NB4 (cell line): ENCODE data around the gene HOXA13.

Experiments used
- DNase-seq: peaks from one replicate; pipeline ENCODE4 v3.0.0; 2010; ENCODE audit warnings: low read depth
- H3K4me3 ChIP-seq: one replicate; pipeline ENCODE4 v1.5.1; 2011; ENCODE audit warnings: mild to moderate bottlenecking, low read depth, low read length, moderate library complexity
- MYC ChIP-seq: IDR thresholded peaks from 2 replicates; pipeline ENCODE4 v1.6.1; 2011; ENCODE audit warnings: low read depth, low read length
- POLR2A ChIP-seq: IDR thresholded peaks from 2 replicates; pipeline ENCODE4 v1.6.1; 2011; ENCODE audit warnings: mild to moderate bottlenecking; ENCODE audit not compliant: insufficient read length; ENCODE audit errors: extremely low read depth
- TF ChIP-seq, protein P1 (sequence below): IDR thresholded peaks from 2 replicates; pipeline ENCODE4 v1.6.1; 2011; ENCODE audit warnings: low read depth, low read length
- TF ChIP-seq, protein P2 (sequence below): IDR thresholded peaks from one replicate; pipeline ENCODE4 v1.5.1; 2012; ENCODE audit warnings: low read depth, low read length

HOXA13 gene

DNA sequence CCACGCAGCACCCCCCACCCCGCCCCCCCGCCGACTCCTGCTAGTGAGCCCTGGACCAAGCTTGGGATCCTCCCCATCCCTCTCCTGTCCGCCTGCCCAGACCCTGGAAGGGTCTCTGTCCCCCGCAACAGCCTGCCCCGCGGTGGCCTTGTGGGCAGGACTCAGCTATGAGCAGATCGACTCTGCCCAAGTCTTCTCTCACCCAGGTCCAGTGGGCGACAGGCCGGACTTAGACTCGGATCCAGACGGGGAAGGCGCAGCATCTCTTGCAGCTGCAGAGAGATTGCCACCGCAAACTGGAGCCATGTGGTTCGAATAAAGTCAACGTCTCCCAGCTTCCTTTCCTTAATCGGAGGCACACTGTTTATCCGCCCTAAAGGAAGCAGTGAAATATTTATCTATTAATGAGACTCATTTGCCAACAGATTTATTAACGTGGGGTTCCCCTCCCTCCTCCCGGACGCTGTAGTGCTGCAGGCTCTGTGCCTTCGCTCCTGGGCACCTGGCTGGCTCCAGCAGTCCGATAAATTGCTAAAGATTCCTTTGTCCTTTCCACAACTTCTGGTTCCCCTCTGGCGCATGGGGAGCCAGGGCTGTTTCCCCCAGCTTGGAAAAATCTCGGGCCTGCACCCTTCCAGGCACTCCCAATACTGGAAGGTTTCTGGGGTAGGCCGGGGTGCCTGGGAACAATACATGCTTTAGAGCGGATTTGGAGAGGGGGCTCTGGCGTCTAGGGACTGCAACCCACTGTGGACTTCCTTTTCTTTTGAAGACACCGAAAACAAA lies 42.8 kb downstream of the HOXA13 start:
- DNase-seq: no peak

DNA sequence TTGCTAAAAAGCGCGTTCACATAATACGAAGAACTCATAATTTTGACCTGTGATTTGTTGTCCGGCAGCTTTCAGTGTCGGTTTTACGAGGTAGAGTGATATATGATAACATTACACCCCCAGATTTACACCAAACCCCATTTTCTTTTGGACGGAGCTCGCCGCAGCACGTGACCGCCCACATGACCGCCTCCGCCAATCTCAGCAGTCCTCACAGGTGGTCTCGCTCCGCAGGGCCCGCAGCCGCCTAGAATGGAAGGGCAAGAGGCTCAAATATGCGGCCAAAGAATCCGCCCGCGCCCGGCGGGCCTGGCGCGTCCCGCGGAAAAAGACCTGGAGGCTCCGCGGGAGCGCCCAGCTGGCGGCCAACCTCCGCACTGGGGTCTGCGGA lies 43.4 kb downstream of the HOXA13 start, which contains the start of gene HOXA7:
HOXA7 (minus strand) TSS at position 168 of the 391 bp plus-strand sequence; CDS start at position 38, 130 bp downstream.
- peak; percentile 37 for DNase-seq
- H3K4me3 ChIP-seq: peak within 1 kb of the TSS; percentile 45

More for the DNA sequence above, 42.8 kb downstream of the HOXA13 start:
- no peak overlapping the region for H3K4me3 ChIP-seq
- TF ChIP-seq, protein P1, sequence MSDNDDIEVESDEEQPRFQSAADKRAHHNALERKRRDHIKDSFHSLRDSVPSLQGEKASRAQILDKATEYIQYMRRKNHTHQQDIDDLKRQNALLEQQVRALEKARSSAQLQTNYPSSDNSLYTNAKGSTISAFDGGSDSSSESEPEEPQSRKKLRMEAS: no peak
- TF ChIP-seq POLR2A: no peak
- TF ChIP-seq, protein P2, sequence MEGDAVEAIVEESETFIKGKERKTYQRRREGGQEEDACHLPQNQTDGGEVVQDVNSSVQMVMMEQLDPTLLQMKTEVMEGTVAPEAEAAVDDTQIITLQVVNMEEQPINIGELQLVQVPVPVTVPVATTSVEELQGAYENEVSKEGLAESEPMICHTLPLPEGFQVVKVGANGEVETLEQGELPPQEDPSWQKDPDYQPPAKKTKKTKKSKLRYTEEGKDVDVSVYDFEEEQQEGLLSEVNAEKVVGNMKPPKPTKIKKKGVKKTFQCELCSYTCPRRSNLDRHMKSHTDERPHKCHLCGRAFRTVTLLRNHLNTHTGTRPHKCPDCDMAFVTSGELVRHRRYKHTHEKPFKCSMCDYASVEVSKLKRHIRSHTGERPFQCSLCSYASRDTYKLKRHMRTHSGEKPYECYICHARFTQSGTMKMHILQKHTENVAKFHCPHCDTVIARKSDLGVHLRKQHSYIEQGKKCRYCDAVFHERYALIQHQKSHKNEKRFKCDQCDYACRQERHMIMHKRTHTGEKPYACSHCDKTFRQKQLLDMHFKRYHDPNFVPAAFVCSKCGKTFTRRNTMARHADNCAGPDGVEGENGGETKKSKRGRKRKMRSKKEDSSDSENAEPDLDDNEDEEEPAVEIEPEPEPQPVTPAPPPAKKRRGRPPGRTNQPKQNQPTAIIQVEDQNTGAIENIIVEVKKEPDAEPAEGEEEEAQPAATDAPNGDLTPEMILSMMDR: no peak
- no peak for TF ChIP-seq MYC

DNA sequence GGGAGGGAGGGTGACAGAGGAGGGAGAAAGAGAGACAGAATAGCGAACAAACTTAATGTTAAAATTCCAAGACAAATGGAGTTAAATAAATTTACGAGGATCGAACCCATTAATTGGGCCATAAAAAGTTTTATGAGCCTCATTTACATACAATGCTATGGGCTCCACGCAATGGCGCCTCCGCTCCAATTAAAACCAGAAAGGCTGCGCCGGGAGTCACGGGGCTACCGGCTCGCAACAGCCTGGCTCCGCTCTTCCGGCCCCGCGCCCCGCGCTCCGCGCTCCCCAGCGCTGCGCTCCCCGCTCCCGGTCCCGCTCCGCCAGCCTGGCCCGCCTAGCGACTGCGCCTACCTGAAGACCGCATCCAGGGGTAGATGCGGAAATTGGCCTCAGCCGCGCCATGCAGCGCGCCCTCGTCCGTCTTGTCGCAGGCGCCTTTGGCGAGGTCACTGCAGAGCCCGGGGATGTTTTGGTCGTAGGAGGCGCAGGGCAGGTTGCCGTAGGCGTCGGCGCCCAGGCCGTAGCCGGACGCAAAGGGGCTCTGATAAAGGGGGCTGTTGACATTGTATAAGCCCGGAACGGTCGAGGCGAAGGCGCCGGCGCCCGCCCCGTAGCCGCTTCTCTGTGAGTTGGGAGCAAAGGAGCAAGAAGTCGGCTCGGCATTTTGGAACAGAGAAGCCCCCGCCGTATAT lies 43.9 kb downstream of the HOXA13 start:
- H3K4me3 ChIP-seq: peak overlapping the region; percentile 45
- DNase-seq: peak; percentile 56
- TF ChIP-seq POLR2A (no peak), MYC (no peak)
- TF ChIP-seq, protein P2: no peak

More for the DNA sequence above, 43.4 kb downstream of the HOXA13 start, which contains the start of gene HOXA7:
- TF ChIP-seq POLR2A (no peak), MYC (no peak)
- TF ChIP-seq, protein P1: no peak
- TF ChIP-seq, protein P2: no peak

DNA sequence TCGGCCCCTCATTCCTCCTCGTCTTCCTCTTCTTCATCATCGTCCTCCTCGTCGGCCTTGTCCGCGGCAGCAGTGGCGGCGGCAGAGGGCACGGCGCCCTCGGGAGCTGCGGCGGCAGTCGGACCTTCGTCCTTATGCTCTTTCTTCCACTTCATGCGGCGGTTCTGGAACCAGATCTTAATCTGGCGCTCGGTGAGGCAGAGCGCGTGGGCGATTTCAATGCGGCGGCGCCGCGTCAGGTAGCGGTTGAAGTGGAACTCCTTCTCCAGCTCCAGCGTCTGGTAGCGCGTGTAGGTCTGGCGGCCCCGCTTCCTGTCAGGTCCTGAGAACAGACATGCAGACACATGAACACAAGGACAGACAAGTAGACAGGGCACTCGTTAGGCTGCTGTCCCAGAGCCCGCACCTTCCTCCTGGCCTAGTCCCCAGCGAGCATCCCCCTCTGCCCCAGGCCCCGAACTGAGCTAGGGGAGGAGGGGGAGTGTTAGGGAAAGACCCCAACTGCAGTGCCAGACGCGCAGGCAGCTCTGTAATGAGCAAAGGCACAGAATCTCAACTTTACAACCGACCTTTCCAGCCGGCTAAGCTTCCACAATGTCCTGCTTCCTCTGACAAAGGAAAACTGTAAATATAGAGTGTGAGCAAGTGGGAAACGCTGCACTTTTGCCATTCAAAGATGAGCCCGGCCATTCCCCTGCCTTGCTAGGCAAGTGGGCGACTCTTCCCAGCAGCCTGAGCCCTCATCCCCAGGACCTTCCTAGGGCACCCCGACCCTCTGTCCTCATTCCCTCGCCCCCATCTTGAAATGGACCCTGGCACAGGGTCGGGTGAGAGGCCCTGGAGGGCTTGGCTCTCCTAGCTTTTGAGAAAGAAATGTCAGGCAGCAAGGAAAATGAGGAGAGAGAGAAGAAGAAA lies 44.7 kb downstream of the HOXA13 start:
- DNase-seq: peak; percentile 55
- no peak for TF ChIP-seq POLR2A
- TF ChIP-seq, protein P1: no peak
- TF ChIP-seq MYC: no peak
- TF ChIP-seq, protein P2: no peak
- H3K4me3 ChIP-seq: peak overlapping the region; percentile 45

DNA sequence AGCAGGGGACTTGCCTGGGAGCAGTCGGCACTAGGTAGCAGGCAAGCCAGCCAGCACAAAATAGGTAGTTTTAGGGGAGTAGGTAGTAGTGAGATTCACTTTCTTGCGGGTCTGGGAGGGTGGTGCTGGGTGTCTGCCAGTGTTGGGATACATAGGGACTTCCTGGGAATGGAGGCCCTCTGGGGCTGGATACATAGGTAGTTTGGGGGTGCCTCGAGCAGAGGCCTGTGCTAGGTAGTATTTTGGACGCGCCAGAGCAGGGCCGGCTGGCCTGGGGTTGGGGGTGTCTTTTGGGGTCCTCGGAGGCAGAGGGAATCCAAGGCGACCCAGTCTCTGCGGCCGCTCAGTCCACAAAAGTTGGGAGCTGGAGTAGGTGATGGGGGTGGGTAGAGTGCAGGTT lies 45.5 kb downstream of the HOXA13 start:
- no peak for DNase-seq
- no peak for TF ChIP-seq MYC
- TF ChIP-seq POLR2A: no peak
- TF ChIP-seq, protein P1: no peak
- TF ChIP-seq, protein P2: no peak
- no peak overlapping the region for H3K4me3 ChIP-seq
